WI38 (cell line): ENCODE data around the gene HSD11B2.

Experiments
- H3K4me3 ChIP-seq: 2 replicates; pipeline ENCODE4 v1.5.1; 2011; ENCODE audit warnings: low read depth, mild to moderate bottlenecking, control low read depth, low read length
- CTCF ChIP-seq: IDR thresholded peaks from 2 replicates; pipeline ENCODE4 v1.5.1; 2012; ENCODE audit warnings: low read depth, mild to moderate bottlenecking, control low read depth, low read length

The HSD11B2 gene

GRCh38 chr16:67486805-67487204, 55.9 kb downstream of the HSD11B2 start:
- TF ChIP-seq CTCF: no peak

More at GRCh38 chr16:67486805-67487204, 55.9 kb downstream of the HSD11B2 start:
- no peak overlapping the region for H3K4me3 ChIP-seq
